Neural cell (in vitro differentiated cells): ENCODE measurements around the gene CDC34. TPM values are rescaled to one million over a fixed set of nuclear protein-coding genes. Genes with fewer than 3 reads are reported as not detected.

Experiments used
- H2AFZ ChIP-seq: fragments of 200-600, 300-800 bp; sonication (generic), shearing (Covaris generic); 2 replicates; pipeline ENCODE4 v1.6.0; 2014; ENCODE audit warnings: low read depth, mild to moderate bottlenecking, antibody characterized with exemption, low read length, moderate library complexity
- H3F3A ChIP-seq: fragments of 200-600 bp; shearing (Covaris generic); 2 replicates; pipeline ENCODE4 v1.6.1; 2016; ENCODE audit warnings: mild to moderate bottlenecking, moderate library complexity, mixed read lengths, antibody characterized with exemption, low read length; ENCODE audit not compliant: insufficient read depth, poor library complexity, severe bottlenecking
- H3K27ac ChIP-seq: fragments of 200-600, 300-800 bp; sonication (generic), shearing (Covaris generic); 2 replicates; pipeline ENCODE4 v1.5.1; 2014; ENCODE audit warnings: mild to moderate bottlenecking, low read length, moderate library complexity
- H3K27me3 ChIP-seq: fragments of 300-800, 200-600 bp; sonication (generic), shearing (Covaris generic); 2 replicates; pipeline ENCODE4 v1.6.0; 2014; ENCODE audit warnings: mild to moderate bottlenecking, low read depth, low read length, moderate library complexity; ENCODE audit not compliant: insufficient read depth
- H3K36me3 ChIP-seq: fragments of 300-800, 200-600 bp; sonication (generic), shearing (Covaris generic); 2 replicates; pipeline ENCODE4 v1.5.1; 2014; ENCODE audit warnings: mild to moderate bottlenecking, antibody characterized with exemption, low read length, moderate library complexity; ENCODE audit not compliant: insufficient read depth
- H3K4me2 ChIP-seq: fragments of 300-800, 200-600 bp; sonication (generic), shearing (Covaris generic); 2 replicates; pipeline ENCODE4 v1.6.0; 2014; ENCODE audit warnings: mild to moderate bottlenecking, low read length
- H3K4me3 ChIP-seq: fragments of 300-800, 200-600 bp; sonication (generic), shearing (Covaris generic); 2 replicates; pipeline ENCODE4 v1.5.1; 2014; ENCODE audit warnings: mild to moderate bottlenecking, low read length, moderate library complexity
- H3K79me2 ChIP-seq: fragments of 200-600 bp; shearing (Covaris generic); replicated peaks from 2 replicates; pipeline ENCODE4 v1.6.0; 2014; ENCODE audit warnings: mild to moderate bottlenecking, low read length, moderate library complexity; ENCODE audit not compliant: insufficient read depth
- H3K9ac ChIP-seq: fragments of 300-800, 200-600 bp; sonication (generic), shearing (Covaris generic); 2 replicates; pipeline ENCODE4 v1.6.1; 2016; ENCODE audit warnings: mild to moderate bottlenecking, low read length, mixed read lengths
- H3K9me2 ChIP-seq: fragments of 200-600 bp; shearing (Covaris generic); 2 replicates; pipeline ENCODE4 v1.6.1; 2016; ENCODE audit warnings: mild to moderate bottlenecking, low read length, mixed read lengths; ENCODE audit not compliant: insufficient read depth
- H3K9me3 ChIP-seq: fragments of 200-600, 300-800 bp; sonication (generic), shearing (Covaris generic); 2 replicates; pipeline ENCODE4 v1.6.1; 2016; ENCODE audit warnings: mild to moderate bottlenecking, mixed run types, low read length, moderate library complexity, mixed read lengths
- H4K20me1 ChIP-seq: fragments of 200-600 bp; shearing (Covaris generic); 2 replicates; pipeline ENCODE4 v1.6.1; 2016; ENCODE audit warnings: mild to moderate bottlenecking, mixed run types; ENCODE audit not compliant: insufficient read depth
- CTCF ChIP-seq: fragments of 450-650 bp; IDR thresholded peaks from 2 replicates; pipeline ENCODE4 v1.5.1; 2014; ENCODE audit warnings: antibody characterized with exemption, mild to moderate bottlenecking, moderate library complexity; ENCODE audit not compliant: poor library complexity, severe bottlenecking
- EP300 ChIP-seq: fragments of 450-650 bp; conservative IDR thresholded peaks from 2 replicates; pipeline ENCODE4 v1.6.1; 2014; ENCODE audit warnings: antibody characterized with exemption, mild to moderate bottlenecking, moderate library complexity; ENCODE audit not compliant: poor library complexity, severe bottlenecking
- EZH2 ChIP-seq: fragments of 200-600, 300-800 bp; shearing (Covaris generic), sonication (generic); IDR thresholded peaks from 2 replicates; pipeline ENCODE4 v1.6.1; 2014; ENCODE audit warnings: antibody characterized with exemption, low read length, borderline replicate concordance, mild to moderate bottlenecking; ENCODE audit not compliant: insufficient read depth, poor library complexity, severe bottlenecking
- MXI1 ChIP-seq: fragments of 450-650 bp; conservative IDR thresholded peaks from 2 replicates; pipeline ENCODE4 v1.6.1; 2014; ENCODE audit warnings: antibody characterized with exemption, mild to moderate bottlenecking; ENCODE audit not compliant: poor library complexity, severe bottlenecking
- POLR2AphosphoS5 ChIP-seq: IDR thresholded peaks from 2 replicates; pipeline ENCODE4 v1.6.1; 2012
- RAD21 ChIP-seq: fragments of 450-650 bp; conservative IDR thresholded peaks from 2 replicates; pipeline ENCODE4 v1.6.1; 2014; ENCODE audit warnings: antibody characterized with exemption, mild to moderate bottlenecking, moderate library complexity
- REST ChIP-seq: IDR thresholded peaks from 2 replicates; pipeline ENCODE4 v1.6.1; 2012; ENCODE audit warnings: borderline replicate concordance
- SMC3 ChIP-seq: fragments of 450-650 bp; conservative IDR thresholded peaks from 2 replicates; pipeline ENCODE4 v1.6.1; 2014; ENCODE audit warnings: antibody characterized with exemption, mild to moderate bottlenecking, moderate library complexity; ENCODE audit not compliant: poor library complexity
- TAF1 ChIP-seq: IDR thresholded peaks from 2 replicates; pipeline ENCODE4 v1.6.1; 2012; ENCODE audit warnings: low read depth
- polyA plus RNA-seq: library from polyadenylated mRNA; depleted of rRNA; stranded (reverse); fragments of >200 nt; gene quantifications from 2 replicates; pipeline ENCODE4 v1.2.3, GENCODE V29; 2014

Gene CDC34
- polyA plus RNA-seq, 1 donor from 2014 or later = 155 TPM

GRCh38 chr19:570937-571565 lies 39.5 kb downstream of the CDC34 start:
- Histone ChIP-seq H3K9me3 (no peaks in the 10 kb centered on the region), H3K27ac (no peak overlapping the region), H3K27me3 (no peaks in the 10 kb centered on the region), H3K4me2 (no peak overlapping the region), H2AFZ (no peak overlapping the region), H4K20me1 (peaks cover 2% of the 10 kb centered on the region), H3K36me3 (no peaks in the 10 kb centered on the region), H3K79me2 (peaks cover 30% of the 10 kb centered on the region), H3K9me2 (no peaks in the 10 kb centered on the region), H3K9ac (no peak overlapping the region), H3K4me3 (peak overlapping the region; percentile 99), H3F3A (no peaks in the 10 kb centered on the region)
- TF ChIP-seq MXI1 = no peak
- no peak for TF ChIP-seq SMC3
- no peak for TF ChIP-seq EZH2
- no peak for TF ChIP-seq POLR2AphosphoS5
- TF ChIP-seq CTCF = no peak
- no peak for TF ChIP-seq EP300
- TF ChIP-seq TAF1 = no peak
- TF ChIP-seq REST = no peak
- TF ChIP-seq RAD21 = no peak

GRCh38 chr19:571566-571974 lies 40.0 kb downstream of the CDC34 start:
- Histone ChIP-seq H3K27me3 (no peaks in the 10 kb centered on the region), H3F3A (no peaks in the 10 kb centered on the region), H3K4me2 (peak overlapping the region; percentile 51), H3K9ac (no peak overlapping the region), H3K4me3 (peak overlapping the region; percentile 99), H4K20me1 (peaks cover 4% of the 10 kb centered on the region), H3K9me3 (no peaks in the 10 kb centered on the region), H3K79me2 (peaks cover 34% of the 10 kb centered on the region), H2AFZ (no peak overlapping the region), H3K9me2 (no peaks in the 10 kb centered on the region), H3K27ac (no peak overlapping the region), H3K36me3 (no peaks in the 10 kb centered on the region)
- TF ChIP-seq CTCF = no peak
- no peak for TF ChIP-seq REST
- no peak for TF ChIP-seq TAF1
- TF ChIP-seq EZH2 = no peak
- no peak for TF ChIP-seq EP300
- TF ChIP-seq POLR2AphosphoS5 = no peak
